C4-2B (cell line): ENCODE measurements around the gene BCAR3.

Source experiments
- ZFX ChIP-seq: fragments of 450-650 bp; IDR thresholded peaks from 2 replicates; pipeline ENCODE4 v1.6.1; 2017
- TF ChIP-seq, protein P1 (sequence below): fragments of 450-650 bp; conservative IDR thresholded peaks from 2 replicates; pipeline ENCODE4 v1.5.1; 2017; ENCODE audit warnings: mild to moderate bottlenecking

GRCh38 chr1:93630168-93630567, 51.5 kb downstream of the BCAR3 start:
- TF ChIP-seq, protein P1, sequence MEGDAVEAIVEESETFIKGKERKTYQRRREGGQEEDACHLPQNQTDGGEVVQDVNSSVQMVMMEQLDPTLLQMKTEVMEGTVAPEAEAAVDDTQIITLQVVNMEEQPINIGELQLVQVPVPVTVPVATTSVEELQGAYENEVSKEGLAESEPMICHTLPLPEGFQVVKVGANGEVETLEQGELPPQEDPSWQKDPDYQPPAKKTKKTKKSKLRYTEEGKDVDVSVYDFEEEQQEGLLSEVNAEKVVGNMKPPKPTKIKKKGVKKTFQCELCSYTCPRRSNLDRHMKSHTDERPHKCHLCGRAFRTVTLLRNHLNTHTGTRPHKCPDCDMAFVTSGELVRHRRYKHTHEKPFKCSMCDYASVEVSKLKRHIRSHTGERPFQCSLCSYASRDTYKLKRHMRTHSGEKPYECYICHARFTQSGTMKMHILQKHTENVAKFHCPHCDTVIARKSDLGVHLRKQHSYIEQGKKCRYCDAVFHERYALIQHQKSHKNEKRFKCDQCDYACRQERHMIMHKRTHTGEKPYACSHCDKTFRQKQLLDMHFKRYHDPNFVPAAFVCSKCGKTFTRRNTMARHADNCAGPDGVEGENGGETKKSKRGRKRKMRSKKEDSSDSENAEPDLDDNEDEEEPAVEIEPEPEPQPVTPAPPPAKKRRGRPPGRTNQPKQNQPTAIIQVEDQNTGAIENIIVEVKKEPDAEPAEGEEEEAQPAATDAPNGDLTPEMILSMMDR = no peak
- TF ChIP-seq ZFX = no peak
